HG02884 (cell line): ENCODE data around the gene LRRC19.
A peak's percentile ranks its signal among the peaks of the same experiment; 100 is the strongest.

Experiments
- ATAC-seq: cut with Tn5 transposase; IDR thresholded peaks from one replicate; pipeline ENCODE4 v1.9.1; 2021; ENCODE audit warnings: mild to moderate bottlenecking, moderate library complexity; ENCODE audit not compliant: unreplicated experiment

Gene LRRC19

DNA sequence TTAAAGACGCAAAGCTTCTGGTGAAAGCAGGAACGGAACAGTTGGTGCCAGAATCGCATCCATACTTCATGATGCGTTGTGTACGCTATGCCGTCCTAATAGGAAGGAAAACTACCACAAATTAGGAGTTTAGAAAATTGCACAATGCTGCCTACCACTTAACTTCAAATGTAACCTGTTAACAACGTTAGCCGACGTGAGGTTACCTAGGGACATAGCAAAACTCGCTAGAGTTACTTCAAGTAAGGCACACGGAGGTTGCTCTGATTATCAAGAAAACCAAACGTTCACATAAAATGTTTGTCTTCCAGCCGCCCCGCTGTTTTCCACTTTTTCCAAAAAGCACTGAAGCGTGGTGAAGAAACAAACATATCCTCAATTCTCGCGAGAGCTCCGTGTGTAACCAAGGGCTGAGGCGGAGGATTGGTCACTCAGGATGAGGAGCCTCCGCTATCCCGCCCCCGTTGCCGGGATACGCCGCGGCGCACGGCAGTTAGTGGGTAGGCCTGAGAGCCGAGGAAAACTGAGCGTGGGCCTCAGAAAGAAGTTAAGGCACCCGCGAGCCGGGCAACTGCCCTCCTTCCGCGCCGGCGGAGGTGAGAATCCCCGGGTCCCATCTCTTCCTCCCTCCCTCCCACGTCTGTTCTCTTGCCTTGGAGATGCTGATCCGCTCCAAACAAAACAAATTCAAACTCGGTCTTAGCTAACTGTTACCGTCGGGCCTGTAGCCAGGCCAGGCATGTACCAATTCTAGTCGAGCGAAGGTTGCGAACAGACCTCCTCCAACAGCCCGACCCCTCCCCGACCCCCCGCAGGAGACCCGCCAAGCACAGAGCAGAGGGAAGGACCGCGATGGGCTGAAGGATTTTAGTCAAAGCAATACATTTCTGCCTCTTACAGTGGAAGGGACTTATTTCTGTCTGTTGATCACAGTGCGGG lies 49.3 kb downstream of the LRRC19 start, which contains the start of gene IFT74:
Gene IFT74, plus strand, starts transcription at position 492 of the 939 bp plus-strand sequence. CDS start 5,556 bp downstream, outside the sequence.
- ATAC-seq = peak; percentile 99

DNA sequence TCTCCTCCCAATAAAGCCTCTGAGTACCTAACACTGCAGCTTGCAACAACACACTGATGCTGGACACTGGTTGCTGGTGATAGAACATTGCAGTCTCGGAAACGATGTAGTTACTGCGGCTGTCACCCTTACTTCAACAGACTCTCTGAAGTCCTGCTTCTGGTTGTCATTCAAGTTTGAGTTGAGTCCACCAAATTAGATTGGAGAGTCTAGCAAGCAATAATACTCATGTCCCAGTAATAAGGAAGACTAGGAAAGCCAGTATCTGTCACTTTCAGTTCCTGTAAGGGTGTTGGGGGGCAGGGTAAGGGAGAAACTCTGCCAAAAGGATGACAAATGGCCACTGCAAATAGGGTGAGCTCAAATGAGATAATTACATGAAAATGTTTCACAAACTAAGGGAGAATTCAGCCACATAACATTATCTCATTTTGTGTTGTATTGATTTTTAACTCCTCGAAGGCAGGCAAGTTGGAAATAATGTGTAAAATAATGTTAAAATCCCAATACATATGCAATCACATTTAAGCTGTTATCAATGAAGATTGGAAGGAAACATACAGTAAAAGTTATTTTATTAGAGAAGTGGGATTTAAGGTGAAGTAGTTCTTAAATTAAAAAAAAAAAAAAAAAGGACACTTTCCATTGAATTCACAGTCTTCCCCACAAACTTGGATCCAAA lies 50.1 kb downstream of the LRRC19 start:
- no peak for ATAC-seq

DNA sequence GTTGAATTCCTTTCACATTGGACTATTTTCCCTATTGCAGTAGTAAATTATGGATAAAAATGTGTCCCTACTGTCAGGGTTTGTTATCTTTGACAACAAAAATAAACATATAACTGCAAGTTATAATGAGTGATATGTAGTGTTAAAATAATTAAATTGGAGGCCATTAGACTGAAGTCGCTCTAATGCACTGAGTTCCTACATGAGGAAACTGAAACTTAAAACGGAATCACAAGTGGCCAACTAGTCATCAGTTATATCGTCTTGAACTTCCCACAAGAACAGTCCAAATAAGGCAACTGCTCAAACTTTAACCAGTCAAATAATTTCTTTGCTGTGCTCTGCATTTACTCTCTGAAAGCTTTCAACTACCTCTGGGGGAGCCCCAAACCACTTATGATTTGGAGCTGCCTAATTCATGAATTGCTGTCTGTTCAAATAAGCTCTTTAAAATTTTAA lies 51.4 kb downstream of the LRRC19 start:
- no peak for ATAC-seq

DNA sequence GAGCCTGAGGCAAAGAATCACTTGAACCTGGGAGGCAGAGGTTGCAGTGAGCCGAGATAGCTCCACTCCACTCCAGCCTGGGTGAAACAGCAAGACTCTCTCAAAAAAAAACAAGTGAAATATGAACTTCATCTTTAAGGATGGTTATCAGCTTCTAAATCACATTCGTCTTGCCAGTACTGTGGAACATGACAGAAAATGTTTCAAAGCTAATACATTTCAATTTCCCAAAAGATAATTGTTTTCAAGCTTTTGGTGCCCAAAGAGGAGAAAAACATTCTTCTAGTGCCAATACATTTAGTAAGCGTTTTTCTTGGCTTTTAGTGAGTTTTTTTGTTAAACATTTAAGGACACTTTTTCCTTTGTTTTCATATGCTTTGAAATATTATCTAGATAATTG lies 53.7 kb downstream of the LRRC19 start:
- no peak for ATAC-seq

DNA sequence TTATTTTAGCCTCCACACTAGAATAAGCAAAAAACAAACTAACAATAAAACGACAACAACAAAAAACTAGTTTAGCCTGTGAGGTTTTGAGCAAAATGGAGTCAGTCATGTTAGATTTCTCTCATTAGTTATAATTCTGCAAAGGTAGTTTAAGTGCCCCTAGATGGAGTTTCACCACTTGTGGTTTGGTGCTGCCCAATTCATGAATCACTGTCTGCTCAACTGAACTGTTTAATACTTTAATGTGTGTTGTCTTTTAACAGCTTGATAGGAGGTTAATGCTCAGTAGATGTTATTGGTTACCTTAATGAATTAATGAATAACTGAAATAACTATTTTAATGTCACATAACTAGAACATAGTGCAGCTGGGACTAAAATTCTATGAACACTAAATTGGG lies 55.0 kb downstream of the LRRC19 start:
- no peak for ATAC-seq

DNA sequence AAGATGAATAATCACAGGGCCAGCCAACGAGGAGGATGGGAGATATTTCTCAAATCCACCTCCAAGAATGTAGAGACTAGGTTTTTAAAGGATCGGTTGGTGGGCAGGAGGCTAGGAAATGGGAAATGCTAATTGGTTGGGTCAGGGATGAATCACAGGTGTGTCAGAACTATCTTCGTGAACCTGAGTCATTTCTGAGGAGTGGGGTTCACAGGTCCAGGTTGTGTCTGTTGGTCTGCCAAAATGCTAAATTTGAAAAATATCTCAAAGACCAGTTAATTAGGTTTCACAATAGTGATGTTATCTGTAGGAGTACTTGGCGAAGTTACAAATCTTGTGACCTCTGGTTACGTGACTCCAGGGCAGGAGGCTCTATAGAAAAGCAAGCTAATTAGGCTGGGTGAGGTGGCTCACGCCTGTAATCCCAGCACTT lies 55.8 kb downstream of the LRRC19 start:
- ATAC-seq = no peak

DNA sequence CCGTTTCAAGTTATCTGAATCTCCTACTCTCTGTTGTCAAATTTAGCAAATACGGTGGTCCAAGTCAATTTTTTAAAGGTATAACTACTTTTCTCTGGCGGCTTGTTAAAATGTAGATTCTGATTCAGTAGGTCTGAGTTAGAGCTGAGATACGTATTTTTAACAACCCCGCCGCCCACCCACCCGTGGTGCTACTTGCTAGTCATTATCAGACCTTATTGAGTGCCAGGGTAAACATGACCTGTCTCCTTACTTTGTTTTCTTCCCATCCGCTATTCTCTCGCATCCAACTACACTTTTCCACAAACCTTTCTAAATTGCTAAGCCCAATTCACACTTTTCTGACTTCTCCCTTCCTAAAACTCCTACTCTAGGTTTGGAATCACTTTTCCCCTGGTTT lies 57.7 kb downstream of the LRRC19 start:
- no peak for ATAC-seq

DNA sequence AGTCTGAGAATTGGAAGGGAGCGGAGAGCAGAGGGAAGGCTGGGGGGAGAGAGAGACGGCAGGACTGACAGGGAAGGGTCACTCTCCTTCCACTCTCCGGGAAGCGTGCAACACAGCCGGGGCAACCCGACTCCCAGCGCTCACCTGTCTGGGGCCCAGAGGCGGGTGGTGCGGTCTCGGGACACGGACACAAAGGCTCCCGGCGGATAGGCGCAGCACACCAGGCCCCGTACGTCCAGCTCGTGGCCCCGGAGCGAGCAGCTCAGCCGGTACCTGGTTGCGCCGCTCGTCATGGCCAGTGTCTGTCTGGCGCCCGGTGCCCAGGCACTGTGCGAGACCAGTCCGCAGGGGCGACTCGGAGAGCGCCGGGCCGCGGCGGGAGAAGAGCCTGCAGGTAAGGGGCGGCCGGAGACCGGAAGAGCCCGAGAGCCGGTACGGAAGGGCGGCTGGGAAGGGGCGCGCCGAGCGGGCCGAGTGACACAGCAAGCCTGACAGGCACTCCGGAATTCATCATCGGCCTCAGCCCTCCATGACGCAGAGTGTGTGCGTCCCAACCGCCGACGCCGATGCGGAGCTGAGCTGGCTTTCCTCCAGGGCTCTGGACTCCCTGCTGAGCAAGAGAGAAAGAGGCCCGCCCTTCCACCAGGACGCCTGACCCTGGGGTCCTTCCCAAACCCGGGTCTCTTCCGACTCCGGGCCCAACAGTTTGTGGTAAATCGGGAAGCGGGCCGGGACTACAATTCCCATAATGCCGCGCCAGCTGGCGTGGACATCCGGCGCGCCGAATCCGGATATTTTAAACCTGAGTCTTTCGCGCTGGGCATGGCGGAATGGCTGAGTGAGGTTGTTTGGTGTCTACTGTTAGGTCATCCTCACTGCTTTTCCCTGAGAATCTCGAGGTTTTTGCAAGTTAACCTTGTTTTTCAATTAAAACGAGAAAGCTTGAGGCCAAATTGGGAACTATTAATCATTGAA lies 58.4 kb downstream of the LRRC19 start, which contains the start of gene PLAA:
Gene PLAA, minus strand, starts transcription at position 490 of the 975 bp plus-strand sequence. Its CDS starts 197 bp downstream, at position 293.
- ATAC-seq = peak; percentile 97

DNA sequence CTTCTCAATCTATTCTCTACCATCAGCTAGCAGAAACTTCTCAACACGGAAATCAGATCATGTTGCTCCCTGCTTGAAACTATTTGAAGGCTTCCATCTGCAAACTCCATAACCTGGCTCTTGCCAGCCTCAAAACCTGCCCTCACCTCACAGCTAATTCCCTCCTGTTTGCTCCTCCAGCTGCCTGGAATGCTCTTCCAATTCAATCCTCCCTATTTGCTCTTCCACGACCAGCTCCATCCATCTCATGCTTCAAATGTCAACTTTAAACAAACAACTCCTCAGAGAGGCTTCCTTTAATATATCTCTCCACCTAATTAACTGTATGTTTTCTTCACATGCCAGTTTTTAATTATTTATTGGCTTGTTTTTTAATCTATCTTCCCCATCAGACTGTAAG lies 59.9 kb downstream of the LRRC19 start:
- no peak for ATAC-seq
